Activated naive CD8-positive, alpha-beta T cell treated with anti-CD3 and anti-CD28 coated beads, Interleukin-2, amount 10 ng/mL, durations not matched to agents 7 days and 5 days (primary cell): ENCODE data around the gene MYMK. TPM values are rescaled to one million over a fixed set of nuclear protein-coding genes. Genes with fewer than 3 reads are reported as not detected.

Experiments
- ATAC-seq: fragments of 150-1000 bp; cut with Tn5 transposase; one replicate; pipeline ENCODE4 v1.10.0; 2021; ENCODE audit warnings: low read depth, moderate library complexity
- POLR2A ChIA-PET: fragments of 350-600 bp; sonication (Branson Sonifier 250); formaldehyde crosslinking; loops from one replicate; lab custom pipeline; 2021; ENCODE audit warnings: antibody characterized with exemption; lab: Charles Lee
- DNase-seq: peaks from one replicate; pipeline ENCODE4 v3.0.0; 2021
- H3K27ac Mint-ChIP-seq: one replicate; pipeline ENCODE4 v1.8.0; 2022; ENCODE audit warnings: mild to moderate bottlenecking, mixed read lengths
- H3K27me3 Mint-ChIP-seq: one replicate; pipeline ENCODE4 v1.8.0; 2022; ENCODE audit warnings: mild to moderate bottlenecking, moderate library complexity, mixed read lengths
- H3K36me3 Mint-ChIP-seq: one replicate; pipeline ENCODE4 v1.8.0; 2021; ENCODE audit warnings: mild to moderate bottlenecking, mixed read lengths
- H3K4me1 Mint-ChIP-seq: one replicate; pipeline ENCODE4 v1.8.0; 2021; ENCODE audit warnings: mixed read lengths
- H3K4me3 Mint-ChIP-seq: one replicate; pipeline ENCODE4 v1.8.0; 2022; ENCODE audit warnings: mild to moderate bottlenecking, moderate library complexity, mixed read lengths
- H3K9me3 Mint-ChIP-seq: one replicate; pipeline ENCODE4 v1.8.0; 2021; ENCODE audit warnings: mixed read lengths
- total RNA-seq, 2 experiments: library from RNA; stranded (reverse); gene quantifications; one replicate each; pipeline ENCODE4 v1.2.3, GENCODE V29; 2021

MYMK gene
- total RNA-seq, 2 experiments from 2014 or later: not detected

GRCh38 chr9:133551446-133551845, 26.7 kb upstream of the MYMK start:
- Mint-ChIP-seq H3K36me3 (no peaks in the 10 kb centered on the region), H3K27ac (no peak overlapping the region), H3K4me3 (no peak overlapping the region), H3K4me1 (no peaks in the 10 kb centered on the region), H3K27me3 (no peaks in the 10 kb centered on the region), H3K9me3 (no peaks in the 10 kb centered on the region)
- POLR2A ChIA-PET: interaction anchor here (0.6 kb wide), 1 partner anchor 222 kb away, joined by 5 read pairs; no protein-coding TSS in a partner anchor
- ATAC-seq (no peak), DNase-seq (no peak)

GRCh38 chr9:133547116-133547515, 22.4 kb upstream of the MYMK start:
- ATAC-seq: no peak
- Mint-ChIP-seq H3K4me3 (no peak overlapping the region), H3K9me3 (no peaks in the 10 kb centered on the region), H3K4me1 (no peaks in the 10 kb centered on the region), H3K36me3 (no peaks in the 10 kb centered on the region), H3K27me3 (no peaks in the 10 kb centered on the region), H3K27ac (peak overlapping the region; percentile 2)
- DNase-seq: no peak
- POLR2A ChIA-PET: no interaction called here

GRCh38 chr9:133546287-133546680, 21.5 kb upstream of the MYMK start:
- Mint-ChIP-seq H3K27ac (no peak overlapping the region), H3K4me1 (no peaks in the 10 kb centered on the region), H3K36me3 (no peaks in the 10 kb centered on the region), H3K4me3 (no peak overlapping the region), H3K27me3 (no peaks in the 10 kb centered on the region), H3K9me3 (no peaks in the 10 kb centered on the region)
- no peak for DNase-seq
- POLR2A ChIA-PET: no interaction called here
- ATAC-seq: no peak

- DNase-seq (no peak), ATAC-seq (no peak)
- POLR2A ChIA-PET: no interaction called here
- Mint-ChIP-seq H3K27me3 (no peaks in the 10 kb centered on the region), H3K9me3 (no peaks in the 10 kb centered on the region), H3K27ac (no peak overlapping the region), H3K4me1 (no peaks in the 10 kb centered on the region), H3K4me3 (no peak overlapping the region), H3K36me3 (no peaks in the 10 kb centered on the region)
These were observed 20.9 kb upstream of the MYMK start for GRCh38 chr9:133545494-133546286.

DNA sequence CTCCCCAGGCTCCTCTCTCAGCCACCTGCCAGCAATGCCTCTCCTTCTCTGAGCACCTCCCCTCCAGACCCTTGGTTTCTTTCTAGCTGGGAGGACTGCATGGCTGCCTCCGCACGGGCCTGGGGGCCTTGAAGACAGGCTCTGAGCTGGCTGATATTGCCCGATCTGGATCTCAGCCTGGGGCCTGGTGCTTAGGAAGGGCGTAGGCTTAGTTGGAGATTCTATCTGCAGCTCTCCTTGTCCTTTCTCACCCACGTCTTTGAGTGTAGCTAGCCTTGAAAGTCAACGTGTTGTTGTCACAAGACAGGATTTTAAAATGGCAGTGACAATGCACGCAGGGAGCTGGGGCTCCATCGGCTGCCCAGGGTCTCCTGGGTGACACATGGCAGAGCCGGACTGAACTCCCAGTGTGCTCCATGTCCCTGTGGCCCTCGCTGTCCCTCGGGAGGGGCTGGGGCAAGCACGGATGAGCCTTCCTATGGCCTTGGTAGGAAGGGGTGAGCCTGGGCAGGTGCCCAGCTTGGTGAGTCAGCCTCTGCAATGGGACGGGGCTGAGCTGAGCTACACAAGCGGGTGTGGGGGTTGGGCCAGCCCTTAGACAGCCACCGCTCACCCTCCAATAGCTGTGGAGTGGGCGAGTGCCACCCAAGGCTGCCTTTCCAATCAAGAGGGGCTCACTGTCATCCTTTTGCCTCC, 19.2 kb upstream of the MYMK start:
- DNase-seq: no peak
- H3K4me1 Mint-ChIP-seq: peaks cover 2% of the 10 kb centered on the region
- H3K4me3 Mint-ChIP-seq: no peak overlapping the region
- H3K27ac Mint-ChIP-seq: no peak overlapping the region
- H3K36me3 Mint-ChIP-seq: no peaks in the 10 kb centered on the region
- POLR2A ChIA-PET: no interaction called here
- H3K27me3 Mint-ChIP-seq: peaks cover 4% of the 10 kb centered on the region
- no peak for ATAC-seq
- H3K9me3 Mint-ChIP-seq: no peaks in the 10 kb centered on the region

DNA sequence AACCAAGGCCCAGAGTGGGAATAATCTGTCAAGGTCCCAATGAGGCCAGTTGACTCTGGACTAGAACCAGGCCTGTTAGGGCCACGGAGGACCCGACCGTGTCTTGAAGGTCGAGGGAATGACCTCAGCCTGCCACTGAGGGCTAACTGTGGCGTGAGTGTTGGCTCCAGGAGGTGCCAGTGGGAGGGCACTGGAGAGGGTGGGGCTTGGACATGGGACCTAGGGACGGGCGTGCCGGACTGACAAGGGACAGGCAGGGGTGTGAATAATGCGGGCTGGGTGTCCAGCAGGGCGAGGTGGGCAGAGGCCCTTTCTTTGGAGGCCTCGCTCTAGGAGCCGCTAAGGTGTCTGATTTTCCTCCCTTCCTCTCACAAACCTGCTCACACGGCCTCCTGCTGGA, 17.2 kb upstream of the MYMK start:
- no peaks in the 10 kb centered on the region for H3K9me3 Mint-ChIP-seq
- H3K27ac Mint-ChIP-seq: no peak overlapping the region
- H3K4me1 Mint-ChIP-seq: peaks cover 2% of the 10 kb centered on the region
- no peak for ATAC-seq
- H3K36me3 Mint-ChIP-seq: no peaks in the 10 kb centered on the region
- H3K27me3 Mint-ChIP-seq: peaks cover 4% of the 10 kb centered on the region
- DNase-seq: no peak
- POLR2A ChIA-PET: no interaction called here
- H3K4me3 Mint-ChIP-seq: no peak overlapping the region

- POLR2A ChIA-PET: interaction anchor here (1.3 kb wide), 1 partner anchor 31 kb away, joined by 3 read pairs; no protein-coding TSS in a partner anchor
- H3K27me3 Mint-ChIP-seq: peaks cover 4% of the 10 kb centered on the region
- ATAC-seq (no peak), DNase-seq (no peak)
- H3K4me1 Mint-ChIP-seq: peaks cover 2% of the 10 kb centered on the region
- no peaks in the 10 kb centered on the region for H3K9me3 Mint-ChIP-seq
- no peak overlapping the region for H3K4me3 Mint-ChIP-seq
- no peak overlapping the region for H3K27ac Mint-ChIP-seq
- no peaks in the 10 kb centered on the region for H3K36me3 Mint-ChIP-seq
These were observed 15.9 kb upstream of the MYMK start for GRCh38 chr9:133540698-133541025.

DNA sequence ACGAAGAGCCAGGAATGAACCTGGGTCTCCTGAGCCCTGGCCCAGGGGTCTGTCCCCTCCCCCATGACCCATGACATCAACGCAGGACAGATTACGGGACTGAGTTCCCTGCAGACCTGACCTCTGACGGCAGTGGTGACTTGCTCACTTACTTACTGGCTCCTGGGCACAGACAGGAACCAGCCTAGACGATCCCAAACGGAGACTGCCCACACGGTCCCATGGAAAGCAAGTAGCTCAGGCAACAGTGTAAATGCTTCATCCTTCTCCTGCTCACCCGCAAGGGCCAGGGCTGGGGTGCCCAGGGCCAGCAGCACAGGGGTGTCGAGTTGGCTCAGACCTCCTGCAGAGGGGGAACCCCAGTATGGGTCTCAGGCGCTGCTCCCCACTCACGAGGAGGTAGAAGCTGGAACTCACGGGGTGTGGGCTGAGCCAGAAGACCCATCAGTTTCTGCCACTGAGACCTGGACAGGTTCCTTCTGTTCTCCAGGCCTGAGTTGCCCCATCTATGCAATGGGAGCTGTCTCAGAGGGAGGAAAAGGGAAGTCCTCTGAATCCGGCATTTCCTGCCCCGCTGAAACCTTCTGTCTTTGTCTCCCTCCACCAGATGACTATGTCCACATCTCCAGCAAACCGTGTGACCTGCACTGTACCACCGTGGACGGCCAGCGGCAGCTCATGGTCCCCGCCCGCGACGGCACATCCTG, 15.4 kb upstream of the MYMK start:
- Mint-ChIP-seq H3K4me3 (no peak overlapping the region), H3K27me3 (peaks cover 7% of the 10 kb centered on the region), H3K36me3 (no peaks in the 10 kb centered on the region), H3K4me1 (peaks cover 2% of the 10 kb centered on the region), H3K27ac (no peak overlapping the region), H3K9me3 (no peaks in the 10 kb centered on the region)
- ATAC-seq (no peak), DNase-seq (no peak)
- POLR2A ChIA-PET: interaction anchor here (1.3 kb wide), 1 partner anchor 30 kb away, joined by 3 read pairs; no protein-coding TSS in a partner anchor

- peaks cover 11% of the 10 kb centered on the region for H3K27me3 Mint-ChIP-seq
- no peaks in the 10 kb centered on the region for H3K9me3 Mint-ChIP-seq
- no peak overlapping the region for H3K27ac Mint-ChIP-seq
- no peak overlapping the region for H3K4me3 Mint-ChIP-seq
- POLR2A ChIA-PET: interaction anchor here (1.3 kb wide), 1 partner anchor 29 kb away, joined by 3 read pairs; no protein-coding TSS in a partner anchor
- DNase-seq: no peak
- no peak for ATAC-seq
- no peaks in the 10 kb centered on the region for H3K36me3 Mint-ChIP-seq
- peaks cover 2% of the 10 kb centered on the region for H3K4me1 Mint-ChIP-seq
These were observed 14.4 kb upstream of the MYMK start for GRCh38 chr9:133538851-133539833.

DNA sequence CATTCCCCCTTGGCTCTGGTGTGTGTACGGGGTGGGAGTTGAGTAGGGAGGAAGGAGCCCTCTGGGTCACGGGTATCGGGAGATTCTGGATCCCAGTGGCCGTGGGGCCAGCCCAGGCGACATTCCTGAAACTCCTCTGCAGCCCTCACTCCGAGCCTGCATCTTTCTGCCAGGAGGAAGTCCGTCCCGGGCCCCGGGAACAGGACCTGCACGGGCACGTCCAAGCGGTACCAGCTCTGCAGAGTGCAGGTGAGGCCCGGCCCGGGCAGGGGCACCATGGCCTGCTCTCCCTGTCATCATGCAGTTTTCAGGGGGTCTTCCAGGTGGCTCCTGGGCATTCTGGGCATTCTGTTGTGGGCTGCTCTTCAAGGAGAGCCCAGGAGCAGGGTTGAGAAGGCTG, 13.4 kb upstream of the MYMK start:
- DNase-seq: no peak
- Mint-ChIP-seq H3K9me3 (no peaks in the 10 kb centered on the region), H3K27me3 (peaks cover 18% of the 10 kb centered on the region), H3K36me3 (no peaks in the 10 kb centered on the region), H3K4me3 (no peak overlapping the region), H3K27ac (no peak overlapping the region), H3K4me1 (peaks cover 2% of the 10 kb centered on the region)
- no peak for ATAC-seq
- POLR2A ChIA-PET: no interaction called here

GRCh38 chr9:133537257-133537656, 12.5 kb upstream of the MYMK start:
- peaks cover 4% of the 10 kb centered on the region for H3K4me1 Mint-ChIP-seq
- no peaks in the 10 kb centered on the region for H3K9me3 Mint-ChIP-seq
- no peak overlapping the region for H3K27ac Mint-ChIP-seq
- H3K36me3 Mint-ChIP-seq: no peaks in the 10 kb centered on the region
- ATAC-seq (no peak), DNase-seq (no peak)
- H3K4me3 Mint-ChIP-seq: no peak overlapping the region
- H3K27me3 Mint-ChIP-seq: peaks cover 23% of the 10 kb centered on the region
- POLR2A ChIA-PET: no interaction called here

GRCh38 chr9:133536536-133536935, 11.8 kb upstream of the MYMK start:
- POLR2A ChIA-PET: no interaction called here
- H3K4me1 Mint-ChIP-seq: peaks cover 4% of the 10 kb centered on the region
- no peak overlapping the region for H3K4me3 Mint-ChIP-seq
- ATAC-seq: no peak
- peaks cover 23% of the 10 kb centered on the region for H3K27me3 Mint-ChIP-seq
- no peaks in the 10 kb centered on the region for H3K9me3 Mint-ChIP-seq
- no peak overlapping the region for H3K27ac Mint-ChIP-seq
- no peak for DNase-seq
- no peaks in the 10 kb centered on the region for H3K36me3 Mint-ChIP-seq

GRCh38 chr9:133536080-133536479, 11.3 kb upstream of the MYMK start:
- no peaks in the 10 kb centered on the region for H3K36me3 Mint-ChIP-seq
- peaks cover 23% of the 10 kb centered on the region for H3K27me3 Mint-ChIP-seq
- H3K27ac Mint-ChIP-seq: no peak overlapping the region
- H3K4me1 Mint-ChIP-seq: peaks cover 4% of the 10 kb centered on the region
- no peaks in the 10 kb centered on the region for H3K9me3 Mint-ChIP-seq
- no peak for ATAC-seq
- H3K4me3 Mint-ChIP-seq: no peak overlapping the region
- POLR2A ChIA-PET: no interaction called here
- DNase-seq: no peak
